GM20431 (cell line): ENCODE results near the gene GRK1.
"Not testable (repeated sequence)": the region's sequence is repeated elsewhere in the genome, so short reads cannot be mapped to it uniquely, and the experiment has no call there.

ENCODE experiments used
- in situ Hi-C: fragments of 300-500 bp; cut with MseI, MboI; formaldehyde crosslinking; loops from one replicate; pipeline ENCODE4 v1.15.0; 2020; ENCODE audit warnings: low sequenced_read_pairs; ENCODE audit not compliant: unreplicated experiment

The GRK1 gene

GRCh38 chr13:113739527-113740285 is 72.7 kb downstream of the GRK1 start:
- in situ Hi-C loops: no loop called here

GRCh38 chr13:113740286-113740556 is 73.2 kb downstream of the GRK1 start:
- in situ Hi-C loops: no loop called here

GRCh38 chr13:113740661-113741060 is 73.6 kb downstream of the GRK1 start:
- in situ Hi-C loops: no loop called here

DNA sequence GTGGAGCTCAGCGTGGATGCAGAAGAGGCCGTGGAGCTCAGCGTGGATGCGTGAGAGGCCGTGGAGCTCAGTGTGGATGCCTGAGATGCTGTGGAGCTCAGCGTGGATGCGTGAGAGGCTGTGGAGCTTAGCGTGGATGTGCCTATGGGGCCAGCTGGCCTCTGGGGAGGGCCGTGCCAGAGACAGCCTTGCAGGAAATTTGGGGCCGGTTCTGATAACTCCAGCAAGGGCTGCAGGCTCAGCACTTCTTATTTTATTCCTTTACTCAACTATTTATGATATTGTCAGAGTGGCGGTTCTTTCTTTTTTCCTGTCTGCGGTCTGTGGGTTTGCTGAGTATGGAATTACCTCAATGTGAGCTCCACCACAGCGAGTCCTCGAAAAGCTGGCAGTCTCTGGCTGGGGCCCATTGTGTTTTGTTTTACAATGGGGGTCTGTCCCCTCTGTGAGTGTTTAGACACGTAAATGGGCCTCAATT is 74.2 kb downstream of the GRK1 start:
- in situ Hi-C loops: no loop called here

GRCh38 chr13:113742000-113742441 is 75.0 kb downstream of the GRK1 start:
- in situ Hi-C loops: no loop called here

DNA sequence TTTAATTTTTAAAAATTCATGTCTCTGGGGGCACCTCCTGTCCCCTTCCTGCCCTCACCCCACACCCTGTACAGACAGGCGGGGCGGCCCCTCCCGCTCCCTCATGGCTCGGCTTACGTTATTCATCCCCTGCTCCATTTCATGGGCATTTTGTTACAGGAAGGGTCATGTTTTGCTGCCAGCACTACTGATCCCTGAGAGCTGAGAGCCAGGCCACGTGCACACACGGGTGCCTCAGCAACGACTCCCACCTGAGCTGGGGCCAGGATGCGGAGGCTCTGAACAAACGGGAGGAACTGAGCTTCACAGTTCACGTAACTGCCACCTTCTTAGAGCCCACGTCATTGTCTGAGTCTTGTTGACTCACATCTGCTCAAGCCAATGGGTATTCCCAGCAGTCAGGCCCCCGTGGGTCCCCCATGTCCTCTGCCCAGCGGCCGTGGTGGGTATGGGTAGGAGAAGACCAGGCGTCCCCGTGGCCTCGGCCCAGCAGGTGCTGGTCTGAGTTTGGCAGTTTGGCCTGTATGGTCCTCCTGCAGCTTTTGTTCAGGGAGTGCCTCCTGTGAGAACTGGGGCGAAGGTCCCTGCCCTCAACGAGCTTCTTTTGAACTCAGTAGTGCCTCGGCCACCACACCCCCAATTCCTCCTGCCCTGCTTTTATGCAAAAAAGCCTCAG is 75.6 kb downstream of the GRK1 start:
- in situ Hi-C loops: no loop called here

GRCh38 chr13:113743366-113744195 is 76.6 kb downstream of the GRK1 start:
- in situ Hi-C loops: no loop called here

GRCh38 chr13:113744197-113745000 is 77.4 kb downstream of the GRK1 start:
- in situ Hi-C loops: no loop called here

DNA sequence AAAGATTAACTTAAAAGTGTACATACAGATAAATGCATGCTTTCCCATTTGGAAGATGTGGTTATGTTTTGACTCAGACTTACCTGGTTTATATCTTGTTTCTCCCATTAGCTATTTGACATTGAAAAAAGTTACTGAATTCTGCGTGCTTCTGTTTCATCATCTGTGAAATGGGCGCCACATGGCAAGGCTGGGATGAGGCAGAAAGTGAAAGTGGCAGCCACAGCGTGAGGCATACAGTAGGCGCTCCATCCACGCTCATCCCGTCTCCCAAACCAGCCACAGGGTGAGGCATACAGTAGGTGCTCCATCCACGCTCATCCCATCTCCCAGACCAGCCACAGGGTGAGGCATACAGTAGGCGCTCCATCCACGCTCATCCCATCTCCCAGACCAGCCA is 78.0 kb downstream of the GRK1 start:
- in situ Hi-C loops: no loop called here

- in situ Hi-C loops: not testable (repeated sequence)
Measured at GRCh38 chr13:113745500-113746142, 78.6 kb downstream of the GRK1 start.

GRCh38 chr13:113746143-113746525 is 79.1 kb downstream of the GRK1 start:
- in situ Hi-C loops: no loop called here

- in situ Hi-C loops: no loop called here
Measured at GRCh38 chr13:113746671-113747070, 79.7 kb downstream of the GRK1 start.

DNA sequence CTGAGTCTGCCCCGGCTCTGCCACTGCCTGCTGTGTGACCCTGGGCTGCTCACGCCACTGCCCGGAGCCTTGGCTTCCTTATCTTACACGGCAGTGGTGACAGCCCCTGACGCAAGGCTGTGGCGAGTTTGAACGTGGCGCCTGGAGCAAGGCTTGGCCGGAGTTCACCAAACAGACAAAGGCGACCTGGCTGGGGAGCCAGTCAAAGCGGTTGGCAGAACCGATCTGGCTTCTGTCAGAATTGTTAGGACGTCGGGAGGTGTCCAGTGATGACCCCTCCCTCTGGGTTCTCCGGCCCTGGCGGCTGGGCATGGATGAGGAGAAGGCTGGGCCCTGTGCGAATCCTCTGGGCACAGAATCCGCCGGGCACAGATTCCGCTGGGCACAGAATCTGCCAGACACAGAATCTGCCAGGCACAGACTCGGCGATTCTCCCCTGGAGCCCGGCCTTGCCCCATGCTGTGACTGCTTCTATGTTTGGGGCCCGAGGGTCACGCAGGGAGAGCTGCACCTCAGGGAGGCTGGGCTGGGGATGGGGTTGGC is 80.3 kb downstream of the GRK1 start:
- in situ Hi-C loops: no loop called here

DNA sequence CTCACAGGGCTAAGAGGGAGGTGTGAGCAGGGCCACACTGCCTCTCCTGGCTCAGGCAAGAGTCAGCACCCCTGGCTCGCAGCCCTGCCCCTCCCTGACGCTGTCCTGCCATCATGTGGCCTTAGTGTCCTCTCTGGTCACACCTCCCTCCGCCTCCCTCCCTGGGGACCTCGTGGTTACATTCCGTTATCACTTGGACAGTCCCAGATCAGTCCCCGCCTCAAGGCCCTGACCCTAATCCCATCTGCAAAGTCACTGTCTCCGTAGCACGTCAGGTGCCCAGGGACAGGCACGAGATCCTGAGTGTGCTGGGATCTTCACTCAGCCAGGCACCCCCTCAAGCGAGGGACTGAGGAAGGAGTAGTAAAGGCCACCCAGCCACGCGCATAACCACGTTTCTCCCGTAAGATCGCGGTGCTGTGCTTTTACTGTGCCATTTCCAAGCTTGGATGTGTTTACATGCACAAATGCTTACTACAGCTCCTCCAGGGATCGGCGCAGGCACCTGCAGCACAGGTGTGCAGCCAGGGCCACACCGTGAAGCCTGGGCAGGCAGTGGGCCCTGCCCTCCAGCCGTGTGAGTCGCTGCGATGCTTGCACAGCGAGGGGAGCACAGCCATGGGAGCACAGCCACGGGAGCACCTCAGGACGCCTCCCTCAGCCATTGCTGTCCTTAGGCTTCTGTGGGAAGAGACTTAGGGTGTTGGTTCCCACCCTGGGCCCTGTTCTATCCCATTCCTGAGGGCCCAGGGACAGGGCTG is 81.3 kb downstream of the GRK1 start:
- in situ Hi-C loops: no loop called here

GRCh38 chr13:113748862-113749451 is 81.9 kb downstream of the GRK1 start:
- in situ Hi-C loops: no loop called here

DNA sequence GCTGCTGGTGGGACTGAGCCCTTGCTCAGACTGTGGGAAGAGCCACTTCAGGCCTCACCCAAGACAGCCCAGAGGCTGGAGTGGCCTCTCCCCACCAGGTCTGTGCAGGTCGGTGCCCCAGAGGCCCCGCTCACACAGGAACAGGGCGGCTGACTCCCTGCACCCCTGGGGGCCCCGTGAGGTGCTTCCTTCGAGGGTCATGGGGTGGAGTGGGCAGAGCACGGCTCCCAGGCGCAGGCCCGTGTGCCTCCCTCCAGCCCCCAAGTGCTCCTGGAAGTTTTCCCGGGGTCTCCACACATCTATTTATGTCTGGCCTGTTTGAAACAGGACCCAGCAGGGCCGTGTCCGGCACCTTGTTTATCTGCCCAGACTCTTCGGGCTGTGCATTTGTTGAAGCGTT is 82.5 kb downstream of the GRK1 start:
- in situ Hi-C loops: no loop called here

DNA sequence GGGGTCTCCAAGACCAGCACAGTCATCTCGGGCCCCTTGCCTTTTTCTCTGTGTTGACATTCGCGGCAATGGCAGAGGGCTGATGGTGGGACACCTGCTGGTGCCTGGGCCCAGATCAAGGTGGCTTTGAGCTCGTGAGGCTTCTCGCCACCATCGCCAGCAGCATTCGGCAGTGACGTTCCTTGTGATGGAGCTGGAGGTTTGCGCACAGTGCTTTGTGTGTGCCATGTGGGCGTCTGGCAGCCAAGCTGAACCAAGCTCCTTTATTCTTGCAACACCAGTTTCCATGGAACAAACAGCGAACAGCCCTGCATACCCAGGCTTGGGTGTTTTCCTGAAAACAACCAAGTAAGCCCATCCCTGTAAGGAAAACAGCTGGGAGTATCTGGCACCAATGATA is 82.9 kb downstream of the GRK1 start:
- in situ Hi-C loops: no loop called here
